Heart left ventricle (tissue), 16 donors: Measurements from ENCODE around the gene TNFSF18. TPM values are rescaled to one million over a fixed set of nuclear protein-coding genes. Genes with fewer than 3 reads are reported as not detected.

Experiments used
- ATAC-seq, 4 donors: fragments of 200-7000 bp; cut with Tn5 transposase; one replicate each; pipeline ENCODE4 v1.9.1; 2020 to 2022; ENCODE audit warnings: moderate library complexity in 4 of 4, mild to moderate bottlenecking in 3 of 4, moderate number of reproducible peaks in 1 of 4
- DNase-seq, 5 donors: peaks; one replicate each; pipeline ENCODE4 v3.0.0-alpha.2; 2020
- H3K27ac ChIP-seq, 12 donors: fragments of 200-600 bp; sonication (generic) in 4 of 12; one replicate each; pipeline versions ENCODE4 v1.5.0 to v1.8.0; 2016 to 2022; ENCODE audit warnings: mild to moderate bottlenecking in 2 of 12
- H3K27me3 ChIP-seq, 9 donors: fragments of 200-600 bp; sonication (generic) in 2 of 9; one replicate each; pipeline versions ENCODE4 v1.5.1 to v1.8.0; 2016 to 2022; ENCODE audit warnings: mild to moderate bottlenecking in 3 of 9
- H3K36me3 ChIP-seq, 9 donors: fragments of 200-600 bp; sonication (generic) in 2 of 9; one replicate each; pipeline versions ENCODE4 v1.5.0 to v1.8.0; 2018 to 2022; ENCODE audit warnings: mild to moderate bottlenecking in 2 of 9
- H3K4me1 ChIP-seq, 12 donors: fragments of 200-600 bp; sonication (generic) in 4 of 12; one replicate each; pipeline versions ENCODE4 v1.5.0 to v1.8.0; 2016 to 2022; ENCODE audit warnings: mild to moderate bottlenecking in 3 of 12
- H3K4me3 ChIP-seq, 12 donors: fragments of 200-600 bp; sonication (generic) in 4 of 12; one replicate each; pipeline versions ENCODE4 v1.5.0 to v1.8.0; 2017 to 2022; ENCODE audit warnings: mild to moderate bottlenecking in 9 of 12, moderate library complexity in 4 of 12
- H3K9me3 ChIP-seq, 12 donors: fragments of 200-600 bp; sonication (generic) in 4 of 12; one replicate each; pipeline versions ENCODE4 v1.5.0 to v1.8.0; 2016 to 2022; ENCODE audit warnings: mild to moderate bottlenecking in 1 of 12
- CTCF ChIP-seq, 12 donors: fragments of 200-600 bp; sonication (generic) in 4 of 12; IDR thresholded peaks; one replicate each; pipeline versions ENCODE4 v1.5.0 to v1.8.0; 2018 to 2022; ENCODE audit warnings: antibody characterized with exemption in 12 of 12, mild to moderate bottlenecking in 5 of 12
- POLR2A ChIP-seq, 2 donors: fragments of 450-650 bp; IDR thresholded peaks; one replicate each; pipeline ENCODE4 v1.6.1; 2017; ENCODE audit warnings: antibody characterized with exemption in 2 of 2, mild to moderate bottlenecking in 2 of 2, moderate library complexity in 2 of 2
- WGBS, 4 donors: extraction: QIAGEN DNeasy Blood & Tissue Kit in 2 of 4; methylation state at CpG; one replicate each; pipeline versions ENCODE4 v1.1.5 to v1.1.7; 2013 to 2018; 5-methylcytosine and 5-hydroxymethylcytosine counted together
- intact Hi-C, 10 donors: fragments of 100-400 bp; cut with DNase I; formaldehyde crosslinking; loops; one replicate each; pipeline versions ENCODE4 v1.11.1 to v1.14.2; 2022
- polyA plus RNA-seq, 2 donors: library from polyadenylated mRNA; stranded (reverse); fragments of 200-250 nt; gene quantifications; one replicate each; pipeline ENCODE4 v1.2.3, GENCODE V29; 2013
- total RNA-seq, 9 donors: library from RNA; depleted of rRNA in 2 of 9; stranded (reverse); fragments of >200 nt in 2 of 9; fragmentation: NEBNext Ultra II Directional in 3 of 9; extraction: Animal tissue kit (Norgen Biotek cat#: 25700) in 3 of 9; gene quantifications; one replicate each; pipeline versions ENCODE4 v1.1.0 to v1.2.4, GENCODE V29; 2016 to 2023
- donor health status: ischemic (EF 13 %, LVEDD 7.1; RV severe dilation, severe dysfunction).
- donor health status: healthy with polysubstance abuse.
- donor health status: DM: no; HTN: yes; CAD: no.
- donor health status: DM: no; HTN: no; CAD: no.
- donor health status: ischemic (EF 25% LVEDD 6.9; RV normal size, moderate dysfunction).
- donor health status: ischemic (EF 25% LVEDD 5.7; RV mildly dilated, moderate dysfunction).
- donor health status: healthy.
- donor health status: DM: yes; HTN: yes; CAD: no.
- donor health status: ischemic (EF 35%, LVEDD 5.7; RV mildly dilated, moderate dysfunction).
- donor health status: nonischemic (EF 11% LVEDD 7.7; RV severe dilation, severe dysfunction).
- donor health status: DM: yes; HTN: yes; CAD: no.
- donor health status: PGD.
- donor health status: ischemic (EF 29% LVEDD 5.4; RV normal size, mild dysfunction).
- donor health status: nonischemic (EF 23%, LVEDD 6.1; RV moderate dilation, normal function).

TNFSF18 gene
- total and polyA plus RNA-seq, 11 donors, result 0.08 to 0.29 (median 0.10) TPM; not detected in 7

- no peak for TF ChIP-seq CTCF (IDR thresholded peaks at IDR 0.05)
- no peak for TF ChIP-seq POLR2A (IDR thresholded peaks at IDR 0.05)
- intact Hi-C loops, result no loop called here
- ATAC-seq (no peak), DNase-seq (no peak)
- Histone ChIP-seq H3K27me3 (no peaks in the 10 kb centered on the region), H3K4me3 (no peak overlapping the region), H3K9me3 (peaks cover 0 to 21% (median 2%) of the 10 kb centered on the region in 12 donors), H3K36me3 (no peaks in the 10 kb centered on the region), H3K27ac (no peak overlapping the region), H3K4me1 (peaks cover 0 to 13% (median 0%) of the 10 kb centered on the region in 12 donors)
- WGBS, 4 donors, result 52 to 64% (median 54%) methylated on average over 2 of the region's 2 CpGs
These were observed 45.4 kb downstream of the TNFSF18 start for GRCh38 chr1:173005196-173005864.

- no peak for TF ChIP-seq CTCF (IDR thresholded peaks at IDR 0.05)
- TF ChIP-seq POLR2A (IDR thresholded peaks at IDR 0.05), result no peak
- no peaks in the 10 kb centered on the region for H3K27me3 ChIP-seq
- ATAC-seq (no peak), DNase-seq (no peak)
- no peak overlapping the region for H3K27ac ChIP-seq
- 83 to 87% (median 85%) methylated on average over 6 of the region's 6 CpGs for WGBS, 4 donors
- peaks cover 0 to 31% (median 2%) of the 10 kb centered on the region in 12 donors for H3K9me3 ChIP-seq
- H3K4me1 ChIP-seq, result no peaks in the 10 kb centered on the region
- H3K4me3 ChIP-seq, result no peak overlapping the region
- intact Hi-C loops, result no loop called here
- H3K36me3 ChIP-seq, result no peaks in the 10 kb centered on the region
These were observed 47.6 kb downstream of the TNFSF18 start for GRCh38 chr1:173002891-173003838.

- ATAC-seq (no peak), DNase-seq (no peak)
These were observed 51.4 kb downstream of the TNFSF18 start for GRCh38 chr1:172999349-172999748.

More at GRCh38 chr1:172999349-172999748, 51.4 kb downstream of the TNFSF18 start:
- Histone ChIP-seq H3K27me3 (no peaks in the 10 kb centered on the region), H3K9me3 (peaks cover 0 to 41% (median 2%) of the 10 kb centered on the region in 12 donors), H3K36me3 (no peaks in the 10 kb centered on the region), H3K27ac (no peak overlapping the region), H3K4me1 (no peaks in the 10 kb centered on the region), H3K4me3 (no peak overlapping the region)
- WGBS, 4 donors, result 34 to 46% (median 38%) methylated on average over 3 of the region's 3 CpGs
- intact Hi-C loops, result no loop called here
- no peak for TF ChIP-seq POLR2A (IDR thresholded peaks at IDR 0.05)
- no peak for TF ChIP-seq CTCF (IDR thresholded peaks at IDR 0.05)
